CD4-positive, alpha-beta T cell treated with Interleukin-17A for 4 hours (primary cell): ENCODE data around the gene L3MBTL2.
"Not testable (repeated sequence)": the region's sequence is repeated elsewhere in the genome, so short reads cannot be mapped to it uniquely, and the experiment has no call there.

Experiments
- DNase-seq: peaks from one replicate; pipeline ENCODE4 v3.0.0-alpha.2; 2020; ENCODE audit warnings: mixed read lengths

L3MBTL2 gene

DNA sequence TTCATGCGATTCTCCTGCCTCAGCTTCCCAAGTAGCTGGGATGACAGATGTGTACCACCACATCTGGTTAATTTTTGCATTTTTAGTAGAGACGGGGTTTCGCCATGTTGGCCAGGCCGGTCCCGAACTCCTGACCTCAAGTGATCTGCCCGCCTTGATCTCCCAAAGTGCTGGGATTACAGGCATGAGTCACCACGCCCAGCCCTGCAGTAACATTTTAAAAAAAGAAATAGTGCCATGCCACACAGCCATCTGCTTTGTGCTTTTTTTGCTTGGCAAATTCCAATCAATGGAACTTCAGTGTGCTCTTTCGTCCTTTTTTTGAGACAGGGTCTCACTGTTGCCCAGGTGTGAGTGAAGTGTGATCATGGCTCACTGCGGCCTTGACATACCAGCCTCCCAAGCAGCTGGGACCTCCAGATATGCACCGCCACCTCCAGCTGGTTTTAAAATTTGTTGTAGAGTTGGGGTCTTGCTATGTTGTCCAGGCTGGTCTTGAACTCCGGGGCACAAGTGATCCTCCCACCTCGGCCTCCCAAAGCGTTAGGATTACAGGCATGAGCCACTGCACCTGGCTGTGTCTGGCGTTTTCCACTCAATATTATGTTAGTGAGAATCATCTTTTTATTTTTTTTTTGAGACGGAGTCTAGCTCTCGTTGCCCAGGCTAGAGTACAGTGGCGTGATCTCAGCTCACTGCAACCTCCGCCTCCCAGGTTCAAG lies 37.4 kb downstream of the L3MBTL2 start:
- no peak for DNase-seq

DNA sequence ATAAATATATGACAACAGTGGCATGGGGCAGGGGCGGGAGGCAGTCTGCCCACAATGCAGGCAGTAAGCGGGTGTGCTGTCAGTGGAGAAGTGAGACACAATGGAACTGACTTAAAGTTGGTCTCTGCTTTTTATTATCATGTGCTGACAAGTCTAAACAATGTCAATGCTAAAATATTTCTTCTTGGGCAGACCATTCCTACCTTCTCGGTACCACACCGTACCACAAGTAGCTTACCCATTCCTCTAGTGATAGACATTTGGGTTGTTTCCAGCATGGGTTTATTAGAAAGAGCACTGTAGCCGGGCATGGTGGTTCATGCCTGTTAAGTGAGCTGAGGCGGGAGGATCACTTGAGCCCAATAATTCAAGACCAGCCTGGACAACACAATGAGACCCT lies 38.2 kb downstream of the L3MBTL2 start:
- no peak for DNase-seq

DNA sequence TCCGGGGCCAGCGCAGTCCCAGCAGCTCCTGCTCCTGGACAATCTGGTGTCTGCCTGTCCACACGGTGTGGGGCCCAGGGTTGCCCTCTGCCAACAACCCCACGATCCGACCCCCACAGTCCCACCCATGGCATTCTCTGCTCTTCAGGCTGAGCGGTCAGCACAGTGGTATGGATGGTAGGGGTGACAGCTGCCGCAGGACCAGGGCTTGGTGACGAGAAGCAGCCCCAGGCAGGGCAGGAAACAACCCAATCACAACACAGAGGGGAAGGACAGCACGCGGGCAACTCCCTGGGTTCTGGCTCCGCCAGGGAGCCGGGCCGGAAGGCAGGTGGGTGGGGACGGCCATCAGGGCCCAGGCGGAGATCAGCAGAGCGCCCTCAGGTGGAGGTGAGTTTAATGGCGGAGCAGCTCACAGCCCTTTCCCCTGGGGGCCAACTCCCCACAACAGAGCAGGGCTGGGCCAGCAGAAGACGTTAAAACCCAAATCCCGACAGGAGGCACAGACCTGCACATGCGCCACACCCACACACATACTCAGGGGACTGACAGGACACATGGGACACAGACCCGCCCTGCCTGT lies 40.9 kb downstream of the L3MBTL2 start:
- no peak for DNase-seq

DNA sequence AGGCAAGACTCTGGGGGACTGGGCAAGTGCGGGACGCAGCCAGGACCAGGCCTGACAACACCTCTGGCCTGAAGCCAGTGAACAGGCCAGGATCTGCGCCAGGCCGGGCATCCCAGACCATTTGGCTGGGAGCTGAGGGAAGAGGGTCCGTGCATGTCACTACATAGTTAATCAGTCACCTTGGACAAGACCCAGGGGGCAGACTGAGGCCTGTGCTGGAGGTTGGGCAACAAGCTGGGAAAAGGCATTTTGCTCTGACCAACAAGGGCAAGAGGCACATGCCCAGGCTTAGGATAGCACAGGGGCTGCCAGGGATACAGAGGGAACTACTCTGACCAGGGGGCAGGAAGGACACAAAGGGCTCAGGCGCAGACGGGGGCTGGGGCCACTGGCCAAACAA lies 42.6 kb downstream of the L3MBTL2 start:
- no peak for DNase-seq

DNA sequence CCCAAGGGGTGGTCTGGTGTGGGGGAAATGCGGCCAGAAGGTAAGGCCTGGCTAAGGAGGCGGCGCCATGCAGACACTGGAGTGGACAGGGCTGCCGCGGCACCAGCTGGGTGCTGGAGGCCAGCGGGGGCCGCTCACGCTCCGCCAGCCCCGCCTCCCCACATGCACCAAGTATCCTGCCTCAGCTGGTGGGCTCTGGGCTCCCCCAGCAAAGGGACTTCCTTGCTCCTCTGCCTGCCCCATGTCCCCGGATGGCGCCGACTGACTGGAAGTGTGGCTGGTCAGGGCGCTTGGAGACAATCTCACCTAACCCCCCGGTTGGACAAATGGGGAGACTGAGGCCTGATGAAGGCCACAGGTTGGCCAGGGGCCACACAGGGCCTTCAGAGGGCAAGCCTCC lies 43.2 kb downstream of the L3MBTL2 start:
- no peak for DNase-seq

DNA sequence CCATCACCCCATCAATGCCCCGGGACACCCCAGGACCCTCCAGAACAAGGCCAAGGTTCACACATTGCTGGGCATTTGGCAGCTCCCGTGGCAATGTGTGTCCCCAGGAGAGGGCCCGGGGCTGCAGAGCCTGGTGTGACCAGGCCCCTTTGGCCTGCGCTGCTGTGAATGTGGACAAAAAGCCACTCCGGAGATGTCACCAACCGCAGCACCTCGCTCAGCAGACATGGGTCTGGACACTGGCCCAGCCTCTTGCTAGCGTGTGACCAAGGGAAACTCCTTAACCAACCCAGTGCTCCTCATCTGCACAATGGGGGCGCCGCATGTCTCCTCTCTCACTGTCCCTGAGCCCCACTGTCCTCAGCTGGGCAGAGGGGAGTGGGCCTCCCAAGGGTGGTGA lies 43.6 kb downstream of the L3MBTL2 start:
- DNase-seq: no peak

DNA sequence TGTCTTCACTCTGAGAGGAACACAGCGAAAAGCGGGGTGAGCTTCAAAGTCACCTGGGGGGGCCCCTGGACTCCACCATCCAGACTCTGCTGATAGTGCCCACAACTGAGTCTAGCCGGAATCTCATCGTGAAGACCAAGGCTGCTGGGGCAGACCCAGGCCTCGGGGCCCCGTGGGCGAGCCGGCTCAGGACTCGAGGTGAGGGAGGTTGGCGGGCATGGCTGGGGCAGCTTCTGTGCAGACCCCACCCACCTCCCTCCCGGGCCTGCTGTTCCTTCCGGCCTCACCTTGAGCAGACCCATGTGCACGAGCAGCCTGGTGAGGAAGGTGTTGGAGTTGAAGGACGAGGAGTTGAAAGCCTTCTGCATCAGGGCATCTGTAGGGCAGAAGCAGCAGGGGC lies 44.3 kb downstream of the L3MBTL2 start:
- DNase-seq: no peak

- DNase-seq: no peak
Observed at GRCh38 chr22:41250127-41250526, 45.0 kb downstream of the L3MBTL2 start.

DNA sequence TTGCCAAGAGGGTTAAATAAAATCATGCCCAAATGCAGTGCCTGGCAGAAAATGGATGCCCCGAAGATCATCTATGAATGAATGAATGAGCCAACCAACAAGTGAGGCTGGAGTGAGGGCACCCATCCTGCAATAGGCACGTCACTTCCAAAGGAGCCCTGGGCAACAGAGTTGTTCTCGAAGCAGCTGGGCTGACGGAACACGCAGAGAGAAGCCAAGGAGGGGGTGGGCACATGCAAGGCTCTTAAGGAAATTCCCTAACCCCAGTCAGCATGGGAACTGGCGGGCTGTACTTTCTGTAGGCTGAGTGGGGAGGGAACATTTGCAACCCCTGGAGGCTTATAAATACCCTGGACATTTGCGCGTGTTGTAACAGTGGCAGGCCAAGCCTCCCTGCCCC lies 47.3 kb downstream of the L3MBTL2 start:
- DNase-seq: no peak

DNA sequence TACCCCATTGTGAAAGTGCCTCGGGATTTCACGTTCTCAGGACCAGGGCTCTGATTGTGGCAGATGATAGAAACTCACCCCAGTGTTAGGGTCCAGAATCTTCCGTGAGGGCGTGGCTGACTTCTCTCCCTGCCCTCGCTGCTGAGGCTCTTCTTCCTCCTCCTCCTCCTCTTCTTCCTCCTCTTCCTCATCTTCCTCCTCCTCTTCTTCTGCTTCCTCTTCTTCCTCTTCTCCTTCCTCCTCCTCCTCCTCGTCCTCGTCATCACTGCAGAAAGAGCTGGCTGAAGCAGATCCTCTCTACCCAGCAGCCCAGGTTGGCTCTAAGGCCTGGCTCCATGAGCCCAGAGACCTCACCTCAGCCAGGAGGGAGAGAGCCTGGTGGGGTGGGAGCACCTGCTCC lies 49.1 kb downstream of the L3MBTL2 start:
- no peak for DNase-seq

DNA sequence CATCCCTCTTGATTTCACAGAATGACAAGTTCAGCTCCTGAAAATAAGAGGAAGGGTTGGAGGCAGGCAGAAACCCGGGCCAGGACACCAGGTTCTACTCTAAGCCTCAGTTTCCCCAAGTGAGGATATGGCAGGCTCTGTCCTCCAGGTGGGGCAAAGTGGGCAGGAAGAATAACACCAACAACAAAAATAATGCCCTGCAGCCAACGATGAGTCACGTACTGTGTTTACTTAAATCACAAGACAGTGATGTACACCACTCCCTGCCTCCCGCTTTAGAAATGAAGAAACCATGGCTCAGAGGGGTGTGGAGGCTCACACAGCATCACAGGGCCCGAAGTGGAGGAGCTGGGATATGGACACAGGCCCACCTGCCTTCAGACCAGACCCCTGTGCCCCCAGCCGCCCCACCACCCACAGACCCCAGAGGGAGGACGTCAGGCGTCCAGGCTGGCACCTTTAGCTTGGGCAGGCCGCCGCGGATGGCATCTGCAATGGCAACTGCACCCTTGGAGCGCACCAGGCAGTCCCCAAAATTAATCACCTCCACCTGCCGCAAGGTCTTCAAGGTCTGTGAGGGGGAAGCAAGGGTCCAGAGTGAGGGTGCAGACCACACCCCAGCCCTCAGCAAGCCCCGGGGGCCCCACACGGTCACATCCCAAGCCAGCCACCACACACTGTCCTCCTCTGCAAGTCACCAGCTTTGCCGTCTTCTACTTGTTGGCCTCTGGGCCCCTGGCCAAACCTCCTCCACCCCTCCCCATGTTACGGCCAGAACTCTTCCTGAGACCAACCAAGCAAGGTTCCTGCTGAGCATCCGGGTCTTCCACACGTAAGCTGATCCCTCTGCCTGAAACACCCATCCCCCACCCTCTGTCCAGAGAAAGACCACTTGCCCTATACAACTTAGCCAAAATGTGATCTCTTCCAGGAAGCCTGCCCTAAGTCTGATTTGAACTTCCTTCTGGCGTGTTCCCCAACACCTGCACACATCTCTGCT lies 51.4 kb downstream of the L3MBTL2 start:
- no peak for DNase-seq

DNA sequence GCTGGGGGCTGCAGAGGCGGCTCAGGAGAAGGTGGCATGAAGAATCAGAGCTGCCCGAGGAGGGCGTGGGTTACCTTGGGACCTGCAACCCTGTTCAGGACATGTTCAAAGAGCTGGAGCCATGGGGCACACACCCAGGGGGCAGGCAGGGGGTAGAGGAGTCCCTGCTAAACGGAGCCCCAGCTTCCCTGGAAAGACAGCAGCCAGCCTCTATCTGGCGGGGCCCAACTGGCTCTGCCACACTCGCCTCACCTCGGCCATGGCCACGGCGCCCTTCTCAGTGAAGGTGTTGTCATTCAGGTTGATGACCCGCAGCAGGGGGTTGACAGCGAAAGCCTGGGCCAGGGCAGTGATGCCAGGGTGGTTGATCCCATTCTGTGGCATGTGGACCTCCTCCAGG lies 52.6 kb downstream of the L3MBTL2 start:
- no peak for DNase-seq

- not testable (repeated sequence) for DNase-seq
Observed at GRCh38 chr22:41259756-41260155, 54.6 kb downstream of the L3MBTL2 start.

DNA sequence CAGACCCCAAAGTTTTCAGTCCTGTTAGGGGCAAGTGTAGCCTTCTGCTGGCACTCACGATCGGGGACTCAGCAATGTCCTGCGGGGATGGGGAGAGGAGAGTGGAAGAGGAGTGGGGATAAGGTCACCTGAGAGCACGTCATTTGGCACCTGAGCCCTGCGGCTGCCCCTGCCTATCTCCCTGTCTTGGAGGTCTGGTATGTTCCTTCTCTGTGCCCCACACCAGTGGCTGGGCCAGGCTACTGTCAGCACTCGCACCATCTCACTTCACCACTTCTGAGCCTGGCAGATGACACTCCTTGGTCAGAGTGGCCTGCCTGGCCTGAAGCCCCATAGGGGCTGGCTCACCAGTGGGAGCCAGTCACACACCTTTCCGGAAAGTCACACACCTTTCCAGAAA lies 55.8 kb downstream of the L3MBTL2 start:
- DNase-seq: no peak

DNA sequence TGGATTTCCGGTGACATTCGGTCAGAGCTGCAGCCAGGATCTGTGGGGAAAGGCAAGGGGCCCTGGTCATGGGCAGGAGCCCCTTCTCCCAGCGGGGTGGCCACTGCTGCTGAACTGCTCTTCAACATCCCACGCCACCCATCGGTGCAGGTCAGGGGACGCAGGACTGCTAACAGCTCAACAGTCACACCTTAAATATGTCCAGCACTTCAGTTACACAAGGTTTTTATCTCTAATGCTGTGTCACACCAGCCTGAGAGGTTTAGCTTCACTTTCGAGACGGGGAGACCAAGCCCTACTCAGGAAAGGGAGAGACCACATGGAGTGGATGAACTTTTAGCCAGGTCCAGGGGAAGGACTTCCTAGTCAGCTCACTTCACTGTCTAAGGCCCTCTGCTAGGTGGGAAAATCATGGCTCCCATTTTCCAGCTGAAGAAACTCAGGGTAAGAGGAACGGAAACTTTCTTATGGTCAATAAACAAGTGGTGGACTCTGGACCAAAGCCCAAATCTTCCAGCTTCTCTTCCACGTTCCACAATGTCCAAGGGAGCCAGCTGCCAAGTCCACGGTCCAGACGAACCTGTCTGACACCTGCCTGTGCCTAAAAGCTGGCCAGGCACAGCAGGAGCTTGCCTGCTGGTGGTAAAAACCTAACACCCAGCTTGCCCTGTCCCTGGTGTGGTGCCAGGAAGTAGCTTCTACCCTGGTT lies 56.6 kb downstream of the L3MBTL2 start:
- DNase-seq: no peak

- no peak for DNase-seq
Observed at GRCh38 chr22:41262250-41262765, 57.2 kb downstream of the L3MBTL2 start.

GRCh38 chr22:41263704-41264103 lies 58.6 kb downstream of the L3MBTL2 start:
- DNase-seq: no peak

DNA sequence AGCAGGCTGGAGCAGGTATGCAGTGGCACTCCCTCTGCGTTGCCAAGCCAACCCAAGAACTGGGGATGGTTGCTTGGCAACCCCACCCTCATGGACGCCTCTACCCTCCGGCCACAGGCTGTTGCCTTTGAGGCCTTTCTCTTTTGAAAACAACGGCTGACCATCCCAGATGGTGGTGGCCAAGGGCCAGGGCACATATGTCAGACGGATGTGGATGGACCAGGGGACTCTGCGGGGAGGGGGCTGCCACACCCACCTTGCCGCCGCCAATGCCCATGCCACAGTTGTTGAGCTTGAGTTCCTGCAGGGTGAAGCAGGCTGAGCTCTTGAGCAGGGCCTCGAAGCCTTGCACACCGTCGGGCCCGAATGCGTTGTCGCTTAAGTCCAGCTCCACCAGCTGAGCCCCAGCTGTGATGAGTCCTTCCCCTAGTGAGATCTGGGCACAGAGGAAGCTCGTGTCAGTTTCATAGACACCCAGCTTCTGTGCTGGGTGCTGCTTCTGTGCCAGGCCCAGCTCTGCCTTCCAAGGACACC lies 59.4 kb downstream of the L3MBTL2 start:
- no peak for DNase-seq

DNA sequence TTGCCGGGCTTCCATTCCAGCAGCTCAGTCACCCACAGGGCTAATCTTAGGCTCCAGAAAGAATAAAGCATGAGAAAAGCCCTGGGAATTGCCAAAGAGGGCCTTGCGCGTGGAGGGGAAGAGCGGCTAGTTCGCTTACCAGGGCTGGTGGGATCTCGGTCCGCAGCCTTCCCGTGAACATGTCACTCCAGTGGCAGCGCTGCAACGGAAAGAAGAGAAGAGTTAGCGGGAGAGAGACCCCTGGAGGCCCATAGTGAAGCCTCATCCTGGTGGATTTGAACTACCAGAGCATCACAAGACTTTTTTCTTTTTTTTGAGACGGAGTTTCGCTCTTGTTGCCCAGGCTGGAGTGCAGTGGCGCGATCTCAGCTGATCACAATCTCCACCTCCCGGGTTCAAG lies 62.8 kb downstream of the L3MBTL2 start:
- no peak for DNase-seq

DNA sequence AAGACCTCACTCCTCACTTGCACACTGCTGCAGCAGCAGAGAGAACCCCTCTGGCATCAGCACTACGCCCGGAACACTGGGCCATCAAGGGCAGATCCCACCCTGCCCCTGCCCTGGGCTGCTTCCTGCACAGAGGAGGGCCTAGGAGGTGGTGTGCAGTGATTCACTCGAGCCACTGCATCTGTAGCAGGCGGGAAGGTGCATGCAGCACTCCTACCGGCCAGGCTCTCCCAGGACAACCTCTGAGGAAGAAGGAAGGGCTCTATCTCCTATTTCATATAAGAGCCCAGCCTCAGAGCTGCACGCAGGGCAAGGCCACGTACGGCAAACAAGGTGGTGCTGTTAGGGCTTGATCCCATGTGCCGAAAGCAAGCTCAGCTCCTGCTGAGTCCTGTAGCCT lies 66.7 kb downstream of the L3MBTL2 start:
- DNase-seq: no peak

GRCh38 chr22:41273128-41273527 lies 68.0 kb downstream of the L3MBTL2 start:
- DNase-seq: no peak

DNA sequence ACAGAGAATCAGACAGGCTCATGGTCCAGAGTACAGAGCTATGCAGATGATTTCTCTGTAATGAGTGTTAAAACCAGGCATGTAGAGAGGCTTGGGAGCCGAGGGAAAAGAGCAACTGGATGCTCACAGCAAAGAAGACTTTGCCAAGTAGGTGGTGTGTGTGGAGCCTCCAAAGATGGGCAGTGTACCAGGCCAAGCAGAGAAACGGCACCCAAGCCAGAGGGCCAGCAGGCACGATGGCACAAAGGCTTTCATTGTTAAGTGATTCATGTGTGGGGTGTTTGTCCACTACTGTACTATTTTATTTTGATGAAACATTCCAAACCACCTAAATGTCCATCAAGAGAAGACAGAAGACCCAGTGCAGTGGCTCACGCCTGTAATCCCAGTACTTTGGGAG lies 69.7 kb downstream of the L3MBTL2 start:
- no peak for DNase-seq

DNA sequence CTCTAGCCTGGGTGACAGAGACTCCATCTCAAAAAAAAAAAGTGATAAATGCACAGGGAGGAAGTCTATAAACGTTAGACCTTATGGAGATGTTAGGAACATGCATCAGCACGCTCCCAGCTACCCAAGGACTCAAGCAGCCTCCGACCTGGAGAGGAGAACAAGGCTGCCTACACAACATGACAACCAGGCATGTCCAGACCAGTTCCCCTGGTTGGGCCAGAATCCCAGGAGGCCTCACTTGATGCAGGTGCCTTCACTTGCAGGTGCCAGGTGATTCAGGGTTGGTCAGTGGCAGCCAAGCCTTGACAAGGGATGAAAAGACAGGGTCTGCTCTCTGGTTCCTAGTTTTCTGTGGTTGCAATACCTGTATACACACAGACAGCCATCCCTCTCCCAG lies 75.0 kb downstream of the L3MBTL2 start:
- DNase-seq: no peak
